Measurements from ENCODE around the gene CXCR1. TPM values are rescaled to one million over a fixed set of nuclear protein-coding genes. Genes with fewer than 3 reads are reported as not detected.

The CXCR1 gene
- total RNA-seq, 1 experiment from 2014 or later, result not detected

- Histone ChIP-seq H3K79me2 (ENCODE audit: insufficient read depth, low read length) (no peaks in the 10 kb centered on the region), H3K4ac (ENCODE audit: low read depth, low read length) (no peak overlapping the region), H3K23me2 (ENCODE audit: insufficient read length, low read depth, low read length, poor library complexity, severe bottlenecking) (no peaks in the 10 kb centered on the region), H4K20me1 (ENCODE audit: control insufficient read depth, insufficient read depth, insufficient read length) (no peaks in the 10 kb centered on the region), H3K79me1 (ENCODE audit: insufficient read depth, low read depth, low read length, poor library complexity, severe bottlenecking) (no peaks in the 10 kb centered on the region), H2BK120ac (ENCODE audit: low read depth, low read length, poor library complexity, severe bottlenecking) (no peak overlapping the region), H2AFZ (ENCODE audit: low read length) (no peak overlapping the region), H4K91ac (ENCODE audit: insufficient read length, low read depth, low read length) (no peak overlapping the region), H3K4me2 (ENCODE audit: insufficient read depth, insufficient read length, low read length) (no peak overlapping the region), H2AK5ac (ENCODE audit: insufficient read length, low read length) (no peak overlapping the region), H3K9me3 (ENCODE audit: control insufficient read depth, low read depth, low read length) (no peaks in the 10 kb centered on the region), H3K23ac (ENCODE audit: insufficient read length, low read depth, low read length) (no peak overlapping the region), H2BK5ac (ENCODE audit: insufficient read length, low read length) (no peak overlapping the region), H3K27me3 (ENCODE audit: insufficient read depth, low read length) (no peaks in the 10 kb centered on the region), H4K5ac (ENCODE audit: insufficient read length, low read depth, low read length) (no peak overlapping the region), H3K56ac (ENCODE audit: insufficient read length, low read depth, low read length) (no peak overlapping the region), H4K8ac (replicated peaks; ENCODE audit: insufficient read length, low read depth, low read length) (no peak overlapping the region), H3K14ac (ENCODE audit: insufficient read depth, low read length) (no peak overlapping the region), H3K9ac (ENCODE audit: extremely low read depth, insufficient read length, low read length) (no peak overlapping the region), H3K4me1 (ENCODE audit: insufficient read depth, low read length) (peaks cover 3% of the 10 kb centered on the region; the same call in 1 of the 2 replicates), H2BK15ac (ENCODE audit: low read depth, low read length) (no peak overlapping the region), H3T11ph (ENCODE audit: low read length) (no peak overlapping the region), H3K18ac (ENCODE audit: insufficient read length, low read depth, low read length) (no peak overlapping the region), H2BK20ac (ENCODE audit: low read depth, low read length, poor library complexity, severe bottlenecking) (no peak overlapping the region), H3K27ac (ENCODE audit: insufficient read length, low read depth, low read length) (no peak overlapping the region), H2BK12ac (ENCODE audit: insufficient read length, low read depth, low read length) (no peak overlapping the region)
- no peak overlapping the region for H3K27ac Mint-ChIP-seq
- WGBS (ENCODE audit: extremely low coverage, insufficient read length, low lambda C conversion rate), result no CpG with 5 or more reads among the region's 2 CpGs
- no peak for DNase-seq
- H3K9me3 Mint-ChIP-seq, result no peaks in the 10 kb centered on the region
- H3K4me3 Mint-ChIP-seq, result no peak overlapping the region
- peaks cover 2% of the 10 kb centered on the region; the same call in 1 of the 2 replicates for H3K27me3 Mint-ChIP-seq (ENCODE audit: low read depth)
- no peak for TF ChIP-seq CTCF (conservative IDR thresholded peaks at IDR 0.05)
- H3K36me3 Mint-ChIP-seq (ENCODE audit: insufficient read depth in 1 of 3, low read depth in 3 of 3), result no peaks in the 10 kb centered on the region; a peak in 1 of 7 replicates
- peaks cover 12% of the 10 kb centered on the region in 2 experiments for H3K4me1 Mint-ChIP-seq
These were observed 21.8 kb upstream of the CXCR1 start for GRCh38 chr2:218188528-218188927.

Measured in H9 (cell line).